HG03108 (cell line): ENCODE measurements around the gene SRPK2.
"Not testable (repeated sequence)": the region's sequence is repeated elsewhere in the genome, so short reads cannot be mapped to it uniquely, and the experiment has no call there.

ENCODE experiments used
- ATAC-seq: cut with Tn5 transposase; IDR thresholded peaks from one replicate; pipeline ENCODE4 v1.9.1; 2021; ENCODE audit warnings: moderate library complexity; ENCODE audit not compliant: unreplicated experiment

Gene SRPK2

GRCh38 chr7:105339404-105340323, 49.1 kb downstream of the SRPK2 start:
- no peak for ATAC-seq

- ATAC-seq = no peak
Measured at GRCh38 chr7:105337529-105337928, 51.2 kb downstream of the SRPK2 start.

GRCh38 chr7:105336009-105336408, 52.7 kb downstream of the SRPK2 start:
- ATAC-seq = no peak

GRCh38 chr7:105332661-105333060, 56.1 kb downstream of the SRPK2 start:
- ATAC-seq = not testable (repeated sequence)

- no peak for ATAC-seq
Measured at GRCh38 chr7:105330526-105330925, 58.2 kb downstream of the SRPK2 start.

GRCh38 chr7:105327201-105327600, 61.5 kb downstream of the SRPK2 start:
- no peak for ATAC-seq

GRCh38 chr7:105325216-105325904, 63.4 kb downstream of the SRPK2 start:
- no peak for ATAC-seq

GRCh38 chr7:105324606-105325005, 64.1 kb downstream of the SRPK2 start:
- not testable (repeated sequence) for ATAC-seq

- no peak for ATAC-seq
Measured at GRCh38 chr7:105323366-105323765, 65.4 kb downstream of the SRPK2 start.

GRCh38 chr7:105322655-105323277, 66.0 kb downstream of the SRPK2 start:
- ATAC-seq = no peak

- no peak for ATAC-seq
Measured at GRCh38 chr7:105321754-105322455, 66.8 kb downstream of the SRPK2 start.

- ATAC-seq = no peak
Measured at GRCh38 chr7:105320896-105321295, 67.8 kb downstream of the SRPK2 start.

GRCh38 chr7:105319578-105319977, 69.1 kb downstream of the SRPK2 start:
- ATAC-seq = no peak

GRCh38 chr7:105316578-105317344, 72.0 kb downstream of the SRPK2 start:
- no peak for ATAC-seq

- no peak for ATAC-seq
Measured at GRCh38 chr7:105315357-105315756, 73.4 kb downstream of the SRPK2 start.

GRCh38 chr7:105309235-105310169, 79.2 kb downstream of the SRPK2 start:
- ATAC-seq = peak; percentile 57

- ATAC-seq = no peak
Measured at GRCh38 chr7:105307163-105307672, 81.5 kb downstream of the SRPK2 start.

GRCh38 chr7:105306298-105306748, 82.4 kb downstream of the SRPK2 start:
- no peak for ATAC-seq

- no peak for ATAC-seq
Measured at GRCh38 chr7:105305633-105306032, 83.1 kb downstream of the SRPK2 start.
